PC-9 (cell line): Measurements from ENCODE around the gene TMA7.

ENCODE experiments used
- EZH2 ChIP-seq: fragments of 200-600 bp; sonication (generic); IDR thresholded peaks from 2 replicates; pipeline ENCODE4 v1.8.0; 2017; ENCODE audit warnings: antibody characterized with exemption, low read depth
- TF ChIP-seq, protein P1 (sequence below): fragments of 200-600 bp; sonication (generic); conservative IDR thresholded peaks from 2 replicates; pipeline ENCODE4 v1.6.1; 2017; ENCODE audit warnings: mixed run types, antibody characterized with exemption, mild to moderate bottlenecking, moderate library complexity

DNA sequence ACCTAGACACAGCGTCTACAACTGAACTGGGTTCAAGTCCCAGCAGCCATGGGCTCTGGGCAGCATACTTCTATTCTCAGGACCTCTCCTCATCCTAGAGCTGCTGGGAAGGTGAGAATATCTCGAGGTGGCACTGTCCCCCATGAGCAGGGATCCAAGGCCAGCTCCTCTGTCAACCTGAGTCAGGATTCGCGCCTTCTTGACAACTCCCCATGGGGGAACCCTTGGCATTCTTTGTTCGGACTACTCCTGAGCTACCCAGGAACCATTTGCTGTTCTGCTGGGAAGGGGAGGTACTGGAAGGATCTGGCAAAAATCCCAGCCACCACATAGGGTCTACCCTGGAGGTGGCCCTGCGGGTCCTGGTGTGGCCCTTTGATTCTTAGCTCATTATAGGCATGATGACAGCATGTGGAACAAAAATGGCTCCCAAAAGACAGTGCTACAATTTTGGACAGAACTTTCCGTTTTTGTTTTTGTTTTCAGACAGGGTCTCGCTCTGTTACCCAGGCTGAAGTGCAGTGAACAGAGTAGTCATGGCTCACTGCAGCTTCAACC, 32.4 kb upstream of the TMA7 start:
- TF ChIP-seq, protein P1, sequence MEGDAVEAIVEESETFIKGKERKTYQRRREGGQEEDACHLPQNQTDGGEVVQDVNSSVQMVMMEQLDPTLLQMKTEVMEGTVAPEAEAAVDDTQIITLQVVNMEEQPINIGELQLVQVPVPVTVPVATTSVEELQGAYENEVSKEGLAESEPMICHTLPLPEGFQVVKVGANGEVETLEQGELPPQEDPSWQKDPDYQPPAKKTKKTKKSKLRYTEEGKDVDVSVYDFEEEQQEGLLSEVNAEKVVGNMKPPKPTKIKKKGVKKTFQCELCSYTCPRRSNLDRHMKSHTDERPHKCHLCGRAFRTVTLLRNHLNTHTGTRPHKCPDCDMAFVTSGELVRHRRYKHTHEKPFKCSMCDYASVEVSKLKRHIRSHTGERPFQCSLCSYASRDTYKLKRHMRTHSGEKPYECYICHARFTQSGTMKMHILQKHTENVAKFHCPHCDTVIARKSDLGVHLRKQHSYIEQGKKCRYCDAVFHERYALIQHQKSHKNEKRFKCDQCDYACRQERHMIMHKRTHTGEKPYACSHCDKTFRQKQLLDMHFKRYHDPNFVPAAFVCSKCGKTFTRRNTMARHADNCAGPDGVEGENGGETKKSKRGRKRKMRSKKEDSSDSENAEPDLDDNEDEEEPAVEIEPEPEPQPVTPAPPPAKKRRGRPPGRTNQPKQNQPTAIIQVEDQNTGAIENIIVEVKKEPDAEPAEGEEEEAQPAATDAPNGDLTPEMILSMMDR, result no peak
- TF ChIP-seq EZH2, result no peak
